Keratinocyte (primary cell): ENCODE results near the gene ALDH7A1. TPM values are rescaled to one million over a fixed set of nuclear protein-coding genes. Genes with fewer than 3 reads are reported as not detected.

Experiments used
- DNase-seq: peaks from one replicate; pipeline ENCODE4 v3.0.0-alpha.2; 2011; ENCODE audit warnings: low read depth, missing footprints, low spot score
- FAIRE-seq: peaks from 2 replicates; lab custom pipeline; 2011; peaks lifted over from hg19 to GRCh38; lab: Jason Lieb, UNC
- H2AFZ ChIP-seq: 2 replicates; pipeline ENCODE4 v1.6.0; 2012; ENCODE audit warnings: low read length, control low read depth, inconsistent platforms; ENCODE audit not compliant: control insufficient read depth
- H3K27ac ChIP-seq: 2 replicates; pipeline ENCODE4 v1.5.1; 2011; ENCODE audit warnings: low read length; ENCODE audit not compliant: control insufficient read depth, insufficient read depth
- H3K27me3 ChIP-seq: 3 replicates; pipeline ENCODE4 v1.6.0; 2011; ENCODE audit warnings: low read length; ENCODE audit not compliant: control insufficient read depth, insufficient read depth; ENCODE audit errors: extremely low read depth
- H3K36me3 ChIP-seq, 2 experiments: 2 replicates in 1 of 2; 3 replicates in 1 of 2; pipeline ENCODE4 v1.5.1; 2011; ENCODE audit warnings: low read length in 2 of 2, mild to moderate bottlenecking in 1 of 2; ENCODE audit not compliant: control insufficient read depth in 2 of 2, insufficient read depth in 2 of 2; ENCODE audit errors: extremely low read depth in 1 of 2
- H3K4me1 ChIP-seq: 3 replicates; pipeline ENCODE4 v1.5.1; 2011; ENCODE audit warnings: low read length; ENCODE audit not compliant: control insufficient read depth, insufficient read depth; ENCODE audit errors: extremely low read depth
- H3K4me2 ChIP-seq: 3 replicates; pipeline ENCODE4 v1.6.0; 2011; ENCODE audit warnings: low read depth, low read length; ENCODE audit not compliant: control insufficient read depth, insufficient read depth; ENCODE audit errors: extremely low read depth
- H3K4me3 ChIP-seq, 3 experiments: fragments of 200-600 bp in 1 of 3; sonication (generic) in 1 of 3; 2 replicates in 2 of 3; 3 replicates in 1 of 3; pipeline ENCODE4 v1.5.1; 2011 to 2016; ENCODE audit warnings: low read length in 3 of 3, mild to moderate bottlenecking in 3 of 3, control low read depth in 2 of 3, inconsistent platforms in 1 of 3, low read depth in 1 of 3, mixed read lengths in 1 of 3, mixed run types in 1 of 3, moderate library complexity in 1 of 3; ENCODE audit not compliant: control insufficient read depth in 2 of 3, insufficient read depth in 2 of 3; ENCODE audit errors: extremely low read depth in 1 of 3
- H3K79me2 ChIP-seq: 2 replicates; pipeline ENCODE4 v1.6.0; 2012; ENCODE audit warnings: low read length; ENCODE audit not compliant: control insufficient read depth, insufficient read depth
- H3K9ac ChIP-seq: 3 replicates; pipeline ENCODE4 v1.6.0; 2011; ENCODE audit warnings: low read length; ENCODE audit not compliant: control insufficient read depth, insufficient read depth; ENCODE audit errors: extremely low read depth
- H3K9me1 ChIP-seq: 3 replicates; pipeline ENCODE4 v1.6.0; 2011; ENCODE audit warnings: low read length; ENCODE audit not compliant: control insufficient read depth, insufficient read depth; ENCODE audit errors: extremely low read depth
- H3K9me3 ChIP-seq: 2 replicates; pipeline ENCODE4 v1.5.1; 2012; ENCODE audit warnings: low read depth, low read length; ENCODE audit not compliant: control insufficient read depth
- H4K20me1 ChIP-seq: 3 replicates; pipeline ENCODE4 v1.6.0; 2011; ENCODE audit warnings: low read length; ENCODE audit not compliant: control insufficient read depth, insufficient read depth; ENCODE audit errors: extremely low read depth
- EZH2 ChIP-seq: IDR thresholded peaks from one replicate; pipeline ENCODE4 v1.6.1; 2012; ENCODE audit warnings: inconsistent platforms, mild to moderate bottlenecking, low read length, moderate library complexity
- dilution Hi-C: fragments of 300-500 bp; cut with MboI; formaldehyde crosslinking; loops from one replicate; pipeline ENCODE4 v1.7.0; 2020; ENCODE audit warnings: low sequenced_read_pairs; ENCODE audit not compliant: extremely low pct_ligation_motif_present
- polyA plus RNA-seq, 5 experiments: library from polyadenylated mRNA; depleted of rRNA in 3 of 5; stranded (reverse) in 3 of 5; stranded (forward) in 1 of 5; unstranded in 1 of 5; fragments of >200 nt; gene quantifications; 1 replicate in 1 of 5; 2 replicates in 3 of 5; 3 replicates in 1 of 5; pipeline versions ENCODE4 v1.2.1 to v1.2.3, GENCODE V29; 2011 to 2012; ENCODE audit warnings: missing spikeins in 2 of 5, low read depth in 1 of 5, low replicate concordance in 1 of 5
- TF ChIP-seq, protein P1 (sequence below), 3 experiments: IDR thresholded peaks in 1 of 3; conservative IDR thresholded peaks in 1 of 3; optimal IDR thresholded peaks in 1 of 3; 2 replicates in 2 of 3; 3 replicates in 1 of 3; pipeline versions ENCODE3 to v1.5.1; 2011; ENCODE audit warnings: low read length in 3 of 3, mild to moderate bottlenecking in 3 of 3, moderate library complexity in 2 of 3, control low read depth in 1 of 3, inconsistent platforms in 1 of 3; ENCODE audit not compliant: insufficient read depth in 2 of 3; ENCODE audit errors: extremely low read depth in 1 of 3

ALDH7A1 gene
- polyA plus RNA-seq, 1 donor (not counting 4 experiments of a cell fraction or from before 2014, with no cell fraction given): 183 TPM

DNA sequence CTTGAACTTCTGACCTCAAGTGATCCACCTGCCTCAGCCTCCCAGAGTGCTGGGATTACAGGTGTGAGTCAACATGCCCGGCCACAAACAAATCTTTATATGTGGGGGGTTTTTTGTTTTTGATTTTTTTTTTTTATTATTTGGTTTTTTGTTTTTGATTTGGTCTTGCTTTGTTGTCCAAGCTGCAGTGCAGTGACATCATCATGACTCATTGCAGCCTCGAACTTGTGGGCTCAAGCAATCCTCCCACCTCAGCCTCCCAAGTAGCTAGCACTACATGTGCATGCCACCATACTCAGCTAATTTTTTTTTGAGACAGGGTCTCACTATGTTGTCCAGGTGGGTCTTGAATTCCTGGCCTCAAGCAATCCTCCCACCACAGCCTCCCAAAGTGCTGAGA lies 42.4 kb downstream of the ALDH7A1 start:
- dilution Hi-C loops: no loop called here
- Histone ChIP-seq H3K4me1 (no peaks in the 10 kb centered on the region), H3K4me2 (no peak overlapping the region), H2AFZ (no peak overlapping the region), H3K9me3 (no peaks in the 10 kb centered on the region), H3K4me3 (no peak overlapping the region), H4K20me1 (no peaks in the 10 kb centered on the region), H3K27ac (no peak overlapping the region), H3K36me3 (peaks cover 25 to 34% of the 10 kb centered on the region in 2 experiments), H3K79me2 (no peaks in the 10 kb centered on the region), H3K9me1 (no peaks in the 10 kb centered on the region), H3K27me3 (no peaks in the 10 kb centered on the region), H3K9ac (no peak overlapping the region)
- TF ChIP-seq EZH2: no peak
- TF ChIP-seq, protein P1, sequence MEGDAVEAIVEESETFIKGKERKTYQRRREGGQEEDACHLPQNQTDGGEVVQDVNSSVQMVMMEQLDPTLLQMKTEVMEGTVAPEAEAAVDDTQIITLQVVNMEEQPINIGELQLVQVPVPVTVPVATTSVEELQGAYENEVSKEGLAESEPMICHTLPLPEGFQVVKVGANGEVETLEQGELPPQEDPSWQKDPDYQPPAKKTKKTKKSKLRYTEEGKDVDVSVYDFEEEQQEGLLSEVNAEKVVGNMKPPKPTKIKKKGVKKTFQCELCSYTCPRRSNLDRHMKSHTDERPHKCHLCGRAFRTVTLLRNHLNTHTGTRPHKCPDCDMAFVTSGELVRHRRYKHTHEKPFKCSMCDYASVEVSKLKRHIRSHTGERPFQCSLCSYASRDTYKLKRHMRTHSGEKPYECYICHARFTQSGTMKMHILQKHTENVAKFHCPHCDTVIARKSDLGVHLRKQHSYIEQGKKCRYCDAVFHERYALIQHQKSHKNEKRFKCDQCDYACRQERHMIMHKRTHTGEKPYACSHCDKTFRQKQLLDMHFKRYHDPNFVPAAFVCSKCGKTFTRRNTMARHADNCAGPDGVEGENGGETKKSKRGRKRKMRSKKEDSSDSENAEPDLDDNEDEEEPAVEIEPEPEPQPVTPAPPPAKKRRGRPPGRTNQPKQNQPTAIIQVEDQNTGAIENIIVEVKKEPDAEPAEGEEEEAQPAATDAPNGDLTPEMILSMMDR (optimal IDR thresholded peaks at IDR 0.05 in 1 of 3, IDR thresholded peaks at IDR 0.05 in 1 of 3, conservative IDR thresholded peaks at IDR 0.05 in 1 of 3; ENCODE audit: extremely low read depth in 1 of 3, insufficient read depth in 2 of 3, low read length in 3 of 3): no peak
- no peak for DNase-seq
- FAIRE-seq: no peak

DNA sequence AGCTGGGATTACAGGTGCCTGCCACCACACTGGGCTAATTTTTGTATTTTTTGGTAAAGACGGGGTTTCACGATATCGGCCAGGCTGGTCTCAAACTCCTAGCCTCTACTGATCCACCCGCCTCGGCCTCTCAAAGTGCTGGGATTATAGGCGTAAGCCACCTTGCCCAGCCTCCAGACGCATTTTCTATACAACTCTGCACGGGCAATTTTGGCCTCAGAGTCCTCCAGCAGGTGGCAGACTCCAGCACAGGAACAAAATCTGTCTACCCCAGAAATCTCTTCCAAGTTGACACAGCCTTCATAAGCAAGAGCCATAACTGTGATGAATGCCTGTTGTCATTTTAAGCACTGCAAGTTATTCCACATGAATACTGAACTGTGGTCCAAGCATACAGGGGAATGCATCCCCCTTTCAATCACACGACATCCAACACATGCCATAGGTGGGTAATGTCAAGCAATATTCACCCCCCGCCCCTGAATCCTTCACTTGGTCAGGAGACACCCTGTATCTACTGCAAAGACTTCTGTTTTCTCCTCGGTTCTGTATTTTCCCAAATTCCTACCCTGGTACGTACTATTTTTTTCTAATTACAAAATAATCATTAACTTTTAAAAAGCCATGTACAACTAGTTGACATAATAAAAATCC lies 50.8 kb downstream of the ALDH7A1 start:
- Histone ChIP-seq H3K9me1 (no peaks in the 10 kb centered on the region), H3K4me2 (no peak overlapping the region), H3K9me3 (no peaks in the 10 kb centered on the region), H3K4me1 (no peaks in the 10 kb centered on the region), H3K79me2 (no peaks in the 10 kb centered on the region), H3K27me3 (no peaks in the 10 kb centered on the region), H3K4me3 (no peak overlapping the region), H3K27ac (no peak overlapping the region), H3K36me3 (peaks cover 9 to 16% of the 10 kb centered on the region in 2 experiments), H3K9ac (no peak overlapping the region), H4K20me1 (no peaks in the 10 kb centered on the region), H2AFZ (no peak overlapping the region)
- DNase-seq (no peak), FAIRE-seq (peak; percentile 9)
- dilution Hi-C loops: loop anchor here (10.0 kb wide), 1 partner anchor 199 kb away; no protein-coding TSS in a partner anchor
- TF ChIP-seq, protein P1 (optimal IDR thresholded peaks at IDR 0.05 in 1 of 3, IDR thresholded peaks at IDR 0.05 in 1 of 3, conservative IDR thresholded peaks at IDR 0.05 in 1 of 3; ENCODE audit: extremely low read depth in 1 of 3, insufficient read depth in 2 of 3, low read length in 3 of 3): peak; percentile 48 to 66 (median 62)
- no peak for TF ChIP-seq EZH2
